AG04449 (cell line): ENCODE data around the gene ITGB8.

ENCODE experiments used
- CTCF ChIA-PET: fragments of 350-600 bp; formaldehyde crosslinking; extraction: SDS; loops from one replicate; lab custom pipeline; 2021; ENCODE audit warnings: antibody characterized with exemption; lab: Yijun Ruan, JAX
- POLR2A ChIA-PET: fragments of 400-600, 350-600 bp; formaldehyde crosslinking; extraction: SDS; loops from one replicate; lab custom pipeline; 2020; ENCODE audit warnings: antibody characterized with exemption, inconsistent platforms; lab: Yijun Ruan, JAX
- DNase-seq: peaks from one replicate; pipeline ENCODE4 v3.0.0-alpha.2; 2010; ENCODE audit warnings: low read depth, low spot score
- H3K4me3 ChIP-seq: 2 replicates; pipeline ENCODE4 v1.5.1; 2011; ENCODE audit warnings: low read depth, mild to moderate bottlenecking, control low read depth, low read length
- TF ChIP-seq, protein P1 (sequence below): IDR thresholded peaks from one replicate; pipeline ENCODE4 v1.5.1; 2011; ENCODE audit warnings: mild to moderate bottlenecking, moderate library complexity, low read length, control low read depth, inconsistent platforms; ENCODE audit not compliant: insufficient read depth; ENCODE audit errors: missing control alignments

Gene ITGB8

DNA sequence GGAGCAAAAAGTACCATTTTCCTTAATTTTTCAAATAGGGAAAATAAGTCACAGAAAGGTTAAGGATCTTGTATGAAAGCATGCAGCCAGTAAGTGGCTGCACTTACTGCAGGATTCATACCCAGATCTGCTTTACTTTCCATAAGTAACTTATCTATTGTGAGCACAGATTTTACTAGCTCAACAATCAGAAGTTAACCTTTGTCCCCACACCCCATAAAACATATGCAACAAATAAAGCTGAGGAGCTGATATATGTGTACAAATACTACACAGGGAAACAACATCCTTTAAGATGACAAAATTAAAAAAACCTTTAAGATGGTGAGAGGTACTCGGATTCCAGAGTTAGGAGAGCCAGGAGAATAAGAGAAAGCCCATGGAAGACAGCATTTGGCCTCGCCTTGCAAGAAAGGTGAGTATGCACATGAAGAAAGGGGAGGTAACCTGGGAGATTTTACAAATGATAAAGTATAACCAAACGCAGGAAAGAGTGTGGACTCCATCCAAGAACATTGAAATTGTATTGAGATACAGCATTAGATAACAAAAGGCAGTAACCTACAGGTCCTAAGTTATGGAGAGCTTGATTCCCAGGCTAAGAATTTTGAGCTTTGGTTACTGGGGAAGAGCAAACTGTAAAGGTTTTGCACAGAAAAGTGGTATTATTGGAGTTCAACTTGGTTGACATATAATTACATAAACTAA is 87.1 kb downstream of the ITGB8 start:
- ChIA-PET CTCF (no interaction called here), POLR2A (no interaction called here)
- no peak for DNase-seq
- H3K4me3 ChIP-seq: no peak overlapping the region
- TF ChIP-seq, protein P1, sequence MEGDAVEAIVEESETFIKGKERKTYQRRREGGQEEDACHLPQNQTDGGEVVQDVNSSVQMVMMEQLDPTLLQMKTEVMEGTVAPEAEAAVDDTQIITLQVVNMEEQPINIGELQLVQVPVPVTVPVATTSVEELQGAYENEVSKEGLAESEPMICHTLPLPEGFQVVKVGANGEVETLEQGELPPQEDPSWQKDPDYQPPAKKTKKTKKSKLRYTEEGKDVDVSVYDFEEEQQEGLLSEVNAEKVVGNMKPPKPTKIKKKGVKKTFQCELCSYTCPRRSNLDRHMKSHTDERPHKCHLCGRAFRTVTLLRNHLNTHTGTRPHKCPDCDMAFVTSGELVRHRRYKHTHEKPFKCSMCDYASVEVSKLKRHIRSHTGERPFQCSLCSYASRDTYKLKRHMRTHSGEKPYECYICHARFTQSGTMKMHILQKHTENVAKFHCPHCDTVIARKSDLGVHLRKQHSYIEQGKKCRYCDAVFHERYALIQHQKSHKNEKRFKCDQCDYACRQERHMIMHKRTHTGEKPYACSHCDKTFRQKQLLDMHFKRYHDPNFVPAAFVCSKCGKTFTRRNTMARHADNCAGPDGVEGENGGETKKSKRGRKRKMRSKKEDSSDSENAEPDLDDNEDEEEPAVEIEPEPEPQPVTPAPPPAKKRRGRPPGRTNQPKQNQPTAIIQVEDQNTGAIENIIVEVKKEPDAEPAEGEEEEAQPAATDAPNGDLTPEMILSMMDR: no peak

DNA sequence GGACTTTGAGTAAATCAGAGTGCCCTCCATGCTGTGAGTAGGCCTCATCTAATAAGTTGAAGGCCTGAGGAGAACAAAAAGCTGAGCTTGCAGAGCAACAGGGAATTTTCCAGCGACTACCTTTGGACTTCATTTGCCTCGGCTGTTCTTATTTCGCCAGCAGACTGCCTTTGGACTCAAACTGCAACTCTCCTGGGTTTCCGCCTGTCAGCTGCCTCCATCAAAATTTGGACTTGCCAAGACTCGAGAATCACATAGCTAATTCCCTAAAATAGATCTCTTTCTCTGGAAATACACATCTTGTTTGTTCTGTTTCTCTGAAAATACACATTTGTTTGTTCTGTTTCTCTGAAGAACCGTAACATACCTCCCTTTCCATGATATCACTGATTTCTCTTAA is 93.8 kb downstream of the ITGB8 start:
- ChIA-PET POLR2A (no interaction called here), CTCF (no interaction called here)
- H3K4me3 ChIP-seq: no peak overlapping the region
- TF ChIP-seq, protein P1: no peak
- no peak for DNase-seq

GRCh38 chr7:20430664-20431063 is 100.0 kb downstream of the ITGB8 start:
- CTCF ChIA-PET: no interaction called here
- TF ChIP-seq, protein P1: no peak
- no peak for DNase-seq
- no peak overlapping the region for H3K4me3 ChIP-seq
- POLR2A ChIA-PET: no interaction called here

GRCh38 chr7:20431146-20431545 is 100.4 kb downstream of the ITGB8 start:
- TF ChIP-seq, protein P1: no peak
- no peak overlapping the region for H3K4me3 ChIP-seq
- DNase-seq: no peak
- ChIA-PET CTCF (no interaction called here), POLR2A (no interaction called here)

DNA sequence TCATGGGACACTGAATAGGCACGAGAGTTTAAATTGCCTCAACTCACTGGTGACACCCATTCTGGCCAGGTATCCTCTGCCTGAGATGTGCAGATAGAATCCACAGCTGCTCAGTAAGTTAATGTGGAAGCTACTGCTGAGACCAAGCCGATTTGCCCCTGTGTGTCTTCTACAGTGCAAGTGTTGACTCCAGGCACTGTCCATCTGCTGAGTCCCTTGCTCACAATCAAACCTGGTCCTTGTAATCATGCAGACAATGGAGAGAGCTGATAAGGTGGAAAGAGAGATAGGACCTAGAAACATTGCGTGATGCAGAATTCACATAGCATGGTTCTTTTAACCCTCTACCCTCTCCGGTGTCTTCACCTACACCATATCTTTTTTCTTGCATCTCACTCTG is 101.4 kb downstream of the ITGB8 start:
- TF ChIP-seq, protein P1: no peak
- no peak overlapping the region for H3K4me3 ChIP-seq
- CTCF ChIA-PET: interaction anchor here (1.4 kb wide), 1 partner anchor 9 kb away, joined by 6 read pairs; no protein-coding TSS in a partner anchor
- POLR2A ChIA-PET: no interaction called here
- DNase-seq: no peak

GRCh38 chr7:20435305-20435704 is 104.6 kb downstream of the ITGB8 start:
- ChIA-PET POLR2A (no interaction called here), CTCF (interaction anchor here (0.7 kb wide), 1 partner anchor 160 kb away, joined by 3 read pairs; no protein-coding TSS in a partner anchor)
- DNase-seq: no peak
- H3K4me3 ChIP-seq: no peak overlapping the region
- TF ChIP-seq, protein P1: no peak
